ENCODE results near the gene RAPGEF5. TPM values are rescaled to one million over a fixed set of nuclear protein-coding genes. Genes with fewer than 3 reads are reported as not detected.

Gene RAPGEF5
- polyA plus RNA-seq, 5 donors = 47.2 to 88.7 (median 72.8) TPM

DNA sequence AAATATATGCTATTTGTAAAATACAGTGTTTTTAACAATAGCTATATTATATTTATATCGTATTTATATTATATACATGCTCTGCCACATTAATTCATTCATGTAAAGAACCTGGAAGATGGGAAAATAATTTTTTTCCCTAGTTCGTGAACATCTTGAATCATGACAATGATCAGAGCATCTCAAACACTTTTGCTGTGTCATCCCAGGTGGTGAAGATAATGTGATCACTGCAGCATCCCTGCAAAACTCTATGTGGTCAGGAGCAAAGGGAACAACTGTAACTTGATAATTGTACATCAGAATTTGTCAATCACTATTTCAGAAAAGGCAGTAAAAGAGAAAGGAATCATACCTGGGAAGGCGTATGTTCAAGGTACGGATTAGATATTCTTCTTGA is 39.3 kb downstream of the RAPGEF5 start:
- no peak for DNase-seq

DNA sequence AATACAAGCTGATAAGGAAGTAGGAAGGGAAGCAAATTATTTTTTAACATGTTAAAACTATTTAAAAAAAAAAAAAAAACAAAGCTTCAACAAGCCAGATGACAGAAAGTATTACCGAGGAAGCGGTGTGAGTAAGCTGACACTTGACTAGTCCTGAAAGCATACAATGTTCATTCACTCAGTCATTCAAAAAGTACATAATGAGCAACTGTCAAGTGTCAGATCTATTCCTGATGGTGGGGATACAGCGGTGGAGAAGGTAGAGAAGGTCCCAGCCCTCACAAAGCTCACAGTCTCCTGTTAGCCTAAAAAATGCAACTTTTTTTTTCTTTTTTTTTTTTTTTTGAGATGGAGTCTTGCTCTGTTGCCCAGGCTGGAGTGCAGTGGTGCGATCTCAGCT is 40.0 kb downstream of the RAPGEF5 start:
- no peak for DNase-seq

DNA sequence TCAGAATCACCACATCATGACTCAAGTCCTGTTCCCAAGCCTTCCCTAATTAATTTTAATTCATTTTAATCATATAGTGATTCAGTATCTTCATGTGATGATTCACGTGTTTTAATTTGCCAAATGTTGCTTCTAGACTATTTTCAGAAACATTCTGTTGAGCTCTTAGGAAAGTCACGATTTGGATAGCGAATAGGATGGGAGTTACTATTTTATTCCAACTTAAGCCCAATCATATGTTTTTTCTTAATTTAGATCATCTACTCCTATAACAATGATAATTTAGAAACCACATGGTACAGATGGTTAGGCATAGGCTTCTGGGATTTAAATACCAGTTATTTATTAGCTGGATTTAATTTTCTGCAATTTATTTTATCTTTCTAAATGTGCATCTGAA is 49.1 kb downstream of the RAPGEF5 start:
- DNase-seq = no peak

DNA sequence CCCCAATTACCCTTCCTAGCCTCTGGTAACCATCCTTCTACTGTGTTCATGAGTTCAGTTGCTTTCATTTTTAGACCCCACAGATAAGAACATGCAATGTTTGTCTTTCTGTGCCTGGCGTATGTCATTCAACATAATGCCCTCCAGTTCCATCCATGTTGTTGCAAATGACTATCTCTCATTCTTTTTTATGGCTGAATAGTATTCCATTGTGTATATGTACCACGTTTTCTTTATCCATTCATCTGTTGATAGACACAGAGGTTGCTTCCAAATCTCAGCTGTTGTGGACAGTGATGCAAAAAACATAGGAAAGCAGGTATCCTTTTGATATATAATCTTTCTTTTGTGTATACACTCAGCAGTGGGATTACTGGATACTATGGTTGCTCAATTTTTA is 51.2 kb downstream of the RAPGEF5 start:
- DNase-seq = no peak

DNA sequence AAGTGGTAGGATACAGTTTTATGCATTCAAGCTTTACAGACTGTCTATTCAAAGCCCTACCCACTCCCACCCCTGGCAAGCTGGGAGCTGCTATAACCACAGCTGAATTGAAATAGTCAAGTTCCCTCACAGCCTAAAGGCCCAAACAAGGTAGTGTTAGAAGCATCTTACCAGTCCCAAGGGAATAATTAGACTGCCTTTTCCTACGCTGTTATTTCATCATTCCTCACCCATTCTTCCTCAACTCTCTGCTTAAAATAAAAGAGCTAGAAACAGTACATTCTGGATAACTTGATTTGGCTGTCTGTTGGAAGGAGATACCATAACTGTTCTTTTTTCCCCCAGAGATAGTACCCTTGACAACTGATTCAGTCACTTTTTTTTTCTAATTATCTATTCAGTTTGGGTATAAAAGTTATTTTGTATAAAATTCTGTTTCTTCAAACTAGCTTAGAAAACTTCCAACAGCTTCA is 54.0 kb downstream of the RAPGEF5 start:
- no peak for DNase-seq

DNA sequence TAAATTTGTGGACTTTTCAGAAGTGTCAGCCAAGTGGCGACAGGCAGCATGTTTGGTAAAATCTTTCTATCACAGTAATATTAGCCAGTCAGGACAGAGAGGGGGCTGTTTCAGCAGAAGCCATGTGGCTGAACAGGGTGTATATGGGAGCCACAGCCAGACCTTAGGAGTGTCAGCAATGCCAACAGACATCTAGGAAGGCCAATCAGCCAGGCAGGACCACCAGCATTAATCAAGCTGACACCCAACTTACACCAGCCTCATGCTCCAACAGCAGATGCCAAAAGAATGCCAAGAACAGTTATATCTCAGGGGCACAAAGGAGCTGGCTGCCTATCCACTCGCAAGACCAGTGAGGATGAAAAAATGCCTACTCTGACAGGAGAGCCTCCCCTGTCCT is 54.8 kb downstream of the RAPGEF5 start:
- no peak for DNase-seq

DNA sequence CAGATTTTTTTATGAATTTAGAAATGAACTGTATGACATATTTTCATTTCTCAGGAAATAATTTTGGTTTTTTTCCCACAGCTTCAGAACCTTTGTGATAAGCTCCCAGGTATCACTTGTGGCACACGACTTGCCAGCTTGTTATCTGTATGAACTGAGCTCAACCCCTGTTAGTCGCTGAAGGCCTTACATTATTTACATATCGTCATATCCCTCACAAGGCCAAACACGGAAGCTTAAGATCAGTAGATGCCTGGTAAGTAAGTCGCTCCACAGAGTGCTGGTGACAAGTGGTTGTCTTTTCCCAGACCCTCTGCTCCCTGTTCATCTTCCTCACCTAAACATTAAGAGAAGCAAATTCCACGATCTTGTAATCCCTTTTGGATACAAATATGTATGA is 55.2 kb downstream of the RAPGEF5 start:
- DNase-seq = no peak

DNA sequence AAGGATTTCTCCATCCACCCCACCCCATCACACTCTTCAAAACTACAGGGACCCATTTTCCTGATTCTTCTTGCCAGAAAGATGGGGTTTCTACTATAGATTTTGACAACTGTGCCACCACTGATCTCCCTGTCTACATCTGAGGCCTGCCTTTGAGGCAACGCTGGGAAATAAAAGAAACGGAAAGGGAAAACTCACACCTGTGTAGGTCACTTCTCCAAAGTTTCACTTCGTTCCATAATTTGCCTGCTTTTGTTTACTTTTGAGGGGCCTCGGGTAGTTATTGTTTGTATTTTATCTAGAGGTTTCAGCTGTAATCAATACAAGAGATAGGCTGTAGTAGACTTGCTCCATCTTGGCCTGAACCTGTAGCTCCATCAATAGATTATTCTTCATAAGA is 56.1 kb downstream of the RAPGEF5 start:
- DNase-seq = no peak

DNA sequence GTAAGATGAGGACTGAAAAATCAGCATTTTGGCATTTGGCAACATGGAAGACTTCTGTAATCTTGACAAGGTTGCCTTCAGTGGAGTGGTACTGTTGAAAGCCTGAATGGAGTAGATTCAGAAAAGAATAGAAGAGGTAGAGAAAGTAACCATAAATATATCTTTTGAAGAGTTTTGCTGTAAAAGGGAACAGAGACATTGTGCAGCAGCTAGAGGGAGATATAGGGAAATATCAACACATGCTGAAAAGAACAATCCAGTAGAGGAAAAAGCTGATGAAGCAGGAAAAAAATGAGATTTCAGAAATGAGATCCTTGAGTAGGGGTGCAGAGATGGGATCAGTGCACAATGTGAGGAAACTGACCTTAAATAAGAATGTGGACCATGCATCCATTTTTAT is 60.0 kb downstream of the RAPGEF5 start:
- DNase-seq = no peak

DNA sequence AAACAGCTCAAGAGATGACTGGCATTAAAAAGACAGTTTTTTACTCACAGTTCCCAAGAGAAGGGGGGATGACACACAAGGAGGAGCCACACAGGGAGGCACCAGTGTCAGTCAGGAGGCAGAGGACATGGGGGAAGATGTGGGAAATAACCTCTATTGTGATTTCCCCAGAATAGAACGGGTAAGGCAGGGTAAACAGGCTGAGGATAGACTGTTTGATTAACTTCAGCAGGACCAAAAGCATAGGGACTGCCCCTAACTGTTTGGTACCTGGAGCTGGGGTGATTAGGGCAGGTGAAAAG is 60.7 kb downstream of the RAPGEF5 start:
- no peak for DNase-seq

DNA sequence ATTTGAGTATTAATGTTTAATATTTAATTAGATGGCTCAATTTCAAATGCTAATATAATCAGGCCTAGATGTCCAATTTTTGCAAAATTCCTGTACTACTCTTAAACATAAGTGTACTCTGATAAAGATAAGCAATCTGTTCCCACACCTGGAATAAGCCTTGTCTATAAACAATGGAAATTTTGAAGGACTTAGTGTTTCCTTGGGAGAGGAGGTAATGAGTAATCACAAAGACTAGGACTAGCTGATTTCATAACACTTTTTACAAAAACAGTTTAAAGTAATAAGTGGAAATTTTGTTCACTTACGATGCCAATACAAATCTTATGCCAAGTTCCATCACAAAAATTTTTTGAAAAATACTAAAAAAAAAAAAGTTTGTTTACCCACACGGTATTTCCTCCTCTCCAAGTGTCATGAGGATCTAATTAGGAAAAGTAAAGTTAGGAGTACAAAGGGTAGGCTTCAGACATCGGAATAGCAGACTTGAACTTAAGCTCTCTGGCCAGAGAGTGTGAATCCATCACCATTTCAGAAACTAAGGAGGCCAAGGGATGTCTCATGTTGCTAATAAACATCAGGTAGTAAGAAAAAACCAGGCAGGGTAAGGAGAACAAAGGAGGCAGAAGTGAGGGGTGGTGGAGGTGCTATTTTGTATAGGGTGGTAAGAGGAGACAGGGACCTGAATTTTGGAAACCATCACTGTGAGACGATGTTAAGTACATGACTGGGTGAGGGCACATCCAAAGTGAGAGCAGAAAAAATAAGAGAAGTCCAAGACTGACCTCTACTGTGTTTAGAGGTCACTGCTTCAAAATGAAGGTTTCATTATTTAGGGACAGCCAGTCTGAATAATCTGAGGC is 61.3 kb downstream of the RAPGEF5 start:
- no peak for DNase-seq

DNA sequence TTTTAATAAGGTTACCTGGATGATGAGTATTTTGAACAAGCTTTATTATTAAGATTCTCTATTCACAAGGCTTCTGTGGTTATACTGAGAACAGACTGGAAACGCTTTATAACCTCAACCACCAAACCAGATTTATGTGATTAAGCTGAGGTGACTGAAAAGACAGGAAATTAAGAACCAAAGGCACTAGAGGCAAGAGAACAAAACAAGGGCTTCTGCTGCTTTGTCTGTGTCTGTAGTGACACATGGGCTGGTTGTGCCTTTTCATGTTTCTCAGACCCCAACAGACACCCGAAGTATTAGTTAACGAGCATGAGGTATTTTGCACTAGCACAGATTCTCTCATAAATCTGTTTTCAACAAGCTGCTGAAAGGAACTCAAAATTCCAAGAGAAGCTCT is 64.4 kb downstream of the RAPGEF5 start:
- no peak for DNase-seq

DNA sequence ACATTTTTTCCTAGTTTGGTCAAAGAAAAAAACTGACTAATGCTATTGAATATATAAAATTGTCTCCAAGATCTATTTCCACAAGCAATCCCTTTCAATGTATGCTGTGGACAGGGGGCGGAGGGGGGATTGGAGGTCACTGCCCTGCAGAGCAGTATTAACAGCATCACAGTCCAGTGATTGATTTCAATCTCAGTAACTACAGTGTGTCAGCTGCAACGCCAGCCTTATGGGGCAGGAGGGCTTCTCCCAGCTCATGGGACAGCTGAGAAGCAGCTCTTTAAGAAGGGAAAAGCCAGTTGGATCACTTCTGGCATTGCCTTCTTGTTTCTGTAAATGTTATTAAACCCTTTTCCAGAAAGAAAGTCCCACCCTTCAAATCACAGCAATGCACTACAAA is 65.0 kb downstream of the RAPGEF5 start:
- no peak for DNase-seq

DNA sequence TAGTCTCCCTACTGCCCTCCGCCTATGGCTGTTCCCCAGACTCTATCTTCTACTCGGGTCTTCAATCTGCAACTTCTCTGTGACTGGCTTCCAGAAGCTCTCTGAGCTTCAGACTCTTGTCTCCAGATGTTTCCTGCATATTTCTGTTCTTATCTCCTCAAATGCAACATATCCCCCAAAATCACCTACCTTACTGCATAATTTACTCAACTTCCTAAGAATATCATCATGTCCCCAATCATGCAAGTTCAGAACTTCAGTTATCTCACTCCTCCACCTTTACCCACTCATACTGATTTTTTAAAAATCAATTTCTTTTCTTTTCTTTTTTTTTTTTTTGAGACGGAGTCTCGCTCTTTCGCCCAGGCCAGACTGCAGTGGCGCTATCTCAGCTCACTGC is 68.8 kb downstream of the RAPGEF5 start:
- no peak for DNase-seq

DNA sequence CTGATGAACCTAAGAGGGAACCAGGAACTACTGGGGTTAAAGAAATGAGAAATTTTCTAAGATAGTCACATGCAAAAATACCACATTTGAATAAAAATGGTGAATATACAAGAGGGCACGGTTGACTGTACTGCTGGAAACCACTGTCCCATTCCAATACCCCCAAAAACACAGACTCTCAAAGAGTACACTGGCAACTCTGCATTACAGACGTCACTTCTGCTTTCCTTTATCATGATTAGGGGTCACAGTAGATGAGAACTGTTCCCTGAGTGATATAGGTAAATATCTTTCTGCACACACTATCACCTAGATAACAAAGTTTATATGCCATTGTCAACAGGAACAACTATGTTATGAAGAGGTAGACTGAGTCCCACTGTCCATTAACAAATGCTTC is 69.5 kb downstream of the RAPGEF5 start:
- no peak for DNase-seq

DNA sequence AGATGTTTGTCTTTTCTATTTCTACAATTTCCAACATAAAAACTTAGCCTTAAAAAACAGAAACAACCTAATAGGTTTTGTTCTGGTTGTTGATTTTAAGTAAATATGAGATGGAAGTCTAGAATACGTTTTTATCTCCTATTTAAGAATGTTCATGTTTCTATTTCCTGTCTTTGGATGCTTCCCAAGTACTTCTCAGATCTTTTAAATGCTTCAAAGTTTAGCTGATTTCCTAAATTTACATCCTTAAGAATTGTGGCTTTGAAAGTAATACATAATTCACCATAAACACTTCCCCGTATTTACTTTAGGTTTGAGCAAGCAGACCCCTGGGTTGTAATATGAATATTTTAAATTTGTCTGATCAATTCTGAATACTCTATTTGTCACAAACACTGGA is 70.5 kb downstream of the RAPGEF5 start:
- DNase-seq = no peak

DNA sequence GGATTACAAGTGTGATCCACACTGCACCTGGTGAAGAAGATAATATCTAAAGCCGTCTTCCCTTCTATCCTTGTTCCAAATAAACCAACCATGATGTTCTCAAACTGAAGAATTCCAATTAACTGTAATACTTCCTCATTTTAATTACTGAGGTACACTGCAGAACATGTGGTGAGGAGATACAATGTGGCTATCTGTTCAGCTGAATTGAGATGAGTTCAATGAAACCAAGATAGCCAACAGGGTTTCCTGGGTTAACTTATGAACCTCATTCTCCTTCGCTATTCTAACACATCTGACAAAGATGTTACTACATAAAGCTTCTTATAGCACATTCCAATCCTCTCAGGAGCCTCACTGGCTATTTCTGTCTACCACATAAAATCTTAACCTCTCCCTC is 75.5 kb downstream of the RAPGEF5 start:
- no peak for DNase-seq

DNA sequence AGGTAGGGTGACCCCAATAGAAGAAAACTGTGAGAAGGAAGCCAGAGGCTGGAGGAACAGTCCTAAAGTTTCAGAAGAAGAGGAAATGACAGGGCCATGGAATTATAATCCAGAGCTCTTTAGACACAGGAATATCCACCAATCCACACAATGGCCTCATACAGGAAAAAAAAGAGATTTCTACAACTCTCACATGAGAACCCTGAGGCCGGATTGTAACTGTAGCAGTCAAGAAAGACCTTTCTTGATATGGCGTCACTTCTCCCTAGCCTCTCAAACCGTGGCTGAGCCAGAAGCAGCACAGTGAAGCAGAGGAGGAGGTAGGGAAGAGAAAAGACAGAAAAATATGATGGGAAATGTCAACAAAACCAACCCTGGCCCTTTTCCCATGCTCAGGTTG is 76.9 kb downstream of the RAPGEF5 start:
- no peak for DNase-seq

DNA sequence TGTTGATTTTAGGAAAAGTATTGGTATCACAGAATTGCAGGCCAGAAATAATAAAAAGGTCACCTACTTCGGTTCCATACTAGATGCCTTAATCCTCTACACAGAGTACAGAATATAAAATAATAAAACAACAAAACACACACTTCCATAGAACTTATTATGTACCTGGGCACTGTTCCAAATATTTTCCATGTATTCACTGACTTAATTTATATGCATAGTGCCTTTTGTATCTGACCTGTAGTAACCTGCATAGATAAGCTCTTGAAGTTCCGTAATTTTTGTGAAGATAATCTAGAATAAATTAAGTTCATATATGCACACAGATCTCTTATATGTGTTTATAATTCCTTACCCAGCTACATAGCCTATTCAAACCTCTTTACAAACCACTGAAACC is 78.3 kb downstream of the RAPGEF5 start:
- no peak for DNase-seq

DNA sequence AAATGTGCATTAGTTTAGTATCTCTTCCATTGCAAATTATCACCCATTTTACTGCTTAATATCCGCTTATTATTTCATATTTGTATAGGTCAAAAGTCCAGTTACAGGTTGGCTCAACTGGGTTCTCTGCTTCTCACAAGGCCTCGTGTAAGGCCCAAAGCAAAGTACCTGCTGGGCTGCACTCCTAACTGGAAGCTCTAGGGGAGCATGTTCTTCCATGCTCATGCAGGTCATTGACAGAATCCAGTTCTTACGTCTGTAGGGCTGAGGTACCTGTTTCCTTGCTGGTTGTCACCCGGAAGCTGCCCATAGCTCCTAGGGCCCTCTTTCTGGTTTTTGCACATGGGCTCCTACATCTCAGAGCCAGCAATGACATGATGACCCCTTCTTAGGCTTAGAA is 79.6 kb downstream of the RAPGEF5 start:
- DNase-seq = no peak

DNA sequence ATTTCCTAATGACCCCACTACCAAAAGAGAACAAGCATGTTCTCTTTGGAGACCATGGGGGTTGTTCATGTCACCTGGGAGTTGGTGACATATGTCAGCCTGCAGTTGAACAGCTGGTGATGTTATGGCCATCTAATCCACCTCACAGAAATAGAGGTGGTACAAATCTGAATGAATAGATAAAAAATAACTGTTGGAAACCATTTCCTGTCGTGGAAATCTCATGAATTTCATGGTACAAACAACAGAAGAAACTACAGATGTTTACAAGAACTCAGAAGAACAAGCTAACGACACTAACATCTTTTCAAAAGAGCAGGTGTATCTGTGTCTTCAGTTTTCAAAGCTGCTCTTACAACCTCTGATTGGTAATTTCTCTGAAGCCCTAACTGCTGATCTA is 81.3 kb downstream of the RAPGEF5 start:
- DNase-seq = no peak

DNA sequence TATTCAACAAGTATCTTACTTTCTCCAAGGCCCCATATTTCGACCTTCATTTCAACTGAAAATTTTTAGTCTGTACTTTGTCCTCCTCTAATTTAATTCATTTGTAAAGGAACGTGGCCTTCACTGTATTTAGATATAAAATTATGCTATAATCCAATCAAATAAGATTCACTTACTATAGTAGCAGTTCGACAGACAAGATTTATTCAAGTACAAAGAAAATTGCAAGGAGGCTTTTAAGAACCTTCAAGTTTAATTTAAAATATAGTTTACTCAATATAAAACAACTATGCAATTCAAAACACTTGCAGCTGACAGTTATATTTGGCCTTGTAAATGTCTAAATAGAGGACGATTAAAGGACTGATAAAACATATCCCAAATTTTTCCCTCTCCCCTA is 85.6 kb downstream of the RAPGEF5 start:
- no peak for DNase-seq

DNA sequence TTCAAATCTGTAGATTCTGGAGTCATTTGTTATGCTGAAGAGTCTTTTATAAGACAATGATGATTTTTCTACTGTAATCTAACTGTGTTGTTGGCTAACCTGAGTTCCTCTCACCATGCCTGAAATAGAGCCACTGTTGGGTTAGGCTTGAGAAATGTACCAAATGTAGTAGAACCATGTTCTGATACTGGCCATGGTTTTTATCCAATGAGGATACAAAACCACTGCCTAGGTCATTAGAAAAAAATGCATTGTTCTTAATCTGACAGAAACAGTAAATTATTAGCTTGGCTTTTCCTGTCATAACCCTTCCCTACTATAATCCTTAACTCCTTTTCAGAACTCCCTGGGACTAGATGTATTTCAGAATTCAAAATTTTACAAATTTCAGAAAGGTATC is 86.6 kb downstream of the RAPGEF5 start:
- no peak for DNase-seq

DNA sequence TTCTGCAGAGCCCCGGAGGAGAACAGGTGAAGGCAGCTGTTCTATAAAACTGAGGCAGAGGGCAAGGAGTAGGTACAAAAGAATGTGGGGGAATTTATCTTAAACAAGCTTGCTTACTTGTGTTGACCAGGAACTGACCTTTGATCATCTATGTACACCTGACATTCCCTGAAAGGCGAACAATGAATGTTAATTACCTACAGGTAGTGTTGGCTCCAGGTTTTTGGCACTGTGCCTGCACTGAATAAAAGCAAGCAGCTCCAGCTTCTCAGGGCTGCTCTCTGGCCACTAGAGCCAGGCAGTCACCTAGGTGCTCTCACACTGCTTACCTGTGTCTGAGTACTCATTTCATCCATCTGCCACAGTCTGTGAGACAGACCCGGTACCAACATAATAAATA is 87.0 kb downstream of the RAPGEF5 start:
- no peak for DNase-seq
